AG09309 (cell line): ENCODE results near the gene NPAS4.

Source experiments
- DNase-seq: peaks from one replicate; pipeline ENCODE4 v3.0.0-alpha.2; 2010; ENCODE audit warnings: low read depth
- H3K4me3 ChIP-seq: 2 replicates; pipeline ENCODE4 v1.5.1; 2011; ENCODE audit warnings: mild to moderate bottlenecking, low read depth, low read length, moderate library complexity; ENCODE audit not compliant: control insufficient read depth
- CTCF ChIP-seq: IDR thresholded peaks from 2 replicates; pipeline ENCODE4 v1.5.1; 2011; ENCODE audit warnings: mild to moderate bottlenecking, low read depth, low read length, inconsistent platforms; ENCODE audit not compliant: insufficient read depth, control insufficient read depth; ENCODE audit errors: missing control alignments

NPAS4 gene

DNA sequence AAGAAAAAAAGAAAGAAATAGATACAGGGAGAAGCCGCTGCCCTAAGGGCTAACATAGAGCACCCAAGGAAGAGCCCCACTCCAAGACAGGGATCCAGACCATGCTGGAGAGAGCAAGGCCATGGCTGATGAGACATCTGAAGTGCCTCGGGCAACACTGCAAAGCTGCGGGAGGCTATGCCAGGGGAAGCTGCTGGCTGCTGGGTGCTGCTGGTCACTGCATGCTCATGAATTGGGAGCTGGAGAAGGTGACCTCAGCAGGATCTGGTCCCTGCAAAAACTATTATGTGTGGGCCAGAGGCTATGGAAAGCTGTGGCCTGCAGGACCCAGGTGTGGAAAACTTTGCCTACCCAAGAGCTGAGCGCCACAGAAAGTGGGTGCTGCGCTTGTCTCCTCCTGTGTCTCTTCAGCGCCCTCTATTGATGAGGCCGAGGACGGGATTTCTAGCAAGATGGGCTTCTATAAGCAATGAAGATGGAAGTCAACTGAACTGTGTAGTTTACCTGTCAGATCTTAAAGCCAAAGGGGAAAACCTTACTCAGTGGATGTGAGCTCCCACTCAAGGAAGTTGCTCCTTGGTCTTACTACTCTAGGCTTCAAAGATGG is 32.0 kb upstream of the NPAS4 start:
- TF ChIP-seq CTCF: peak; percentile 88
- no peak for DNase-seq
- no peak overlapping the region for H3K4me3 ChIP-seq

DNA sequence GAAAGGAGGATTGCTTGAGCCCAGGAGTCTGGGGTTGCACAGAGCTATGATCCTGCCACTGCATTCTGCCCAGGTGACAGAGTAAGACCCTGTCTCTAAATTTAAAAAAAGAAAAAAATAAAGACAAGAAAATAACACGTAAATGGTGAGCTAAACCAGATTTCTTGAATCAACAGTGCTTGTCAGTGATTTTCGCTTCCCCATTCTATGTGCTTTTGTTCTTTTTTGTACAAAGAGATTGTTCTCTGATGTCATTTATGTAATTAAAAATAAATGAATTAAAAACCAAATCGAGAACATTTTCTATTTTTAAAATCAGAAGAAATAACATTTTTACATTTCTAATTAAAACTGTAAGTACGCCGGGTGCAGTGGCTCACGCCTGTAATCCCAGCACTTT is 29.5 kb upstream of the NPAS4 start:
- no peak overlapping the region for H3K4me3 ChIP-seq
- no peak for DNase-seq
- no peak for TF ChIP-seq CTCF

DNA sequence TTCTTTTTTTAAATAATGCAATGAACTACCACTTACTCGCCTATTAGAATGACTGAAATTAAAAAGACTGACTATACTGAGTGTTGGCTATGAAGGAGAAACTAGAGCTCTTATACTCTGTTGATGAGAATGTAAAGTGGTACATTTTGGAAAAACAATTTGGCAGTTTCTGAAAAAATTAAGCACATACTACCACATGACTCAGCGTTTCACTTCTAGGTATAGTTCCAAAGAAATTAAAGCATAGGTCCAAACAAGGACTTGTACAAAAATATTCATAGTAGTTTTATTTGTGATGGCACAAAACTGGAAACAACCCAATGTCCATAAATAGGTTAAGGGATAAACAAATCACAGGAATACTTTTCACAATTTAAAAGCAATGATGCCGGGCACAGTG is 26.9 kb upstream of the NPAS4 start:
- DNase-seq: no peak
- H3K4me3 ChIP-seq: no peak overlapping the region
- TF ChIP-seq CTCF: no peak

DNA sequence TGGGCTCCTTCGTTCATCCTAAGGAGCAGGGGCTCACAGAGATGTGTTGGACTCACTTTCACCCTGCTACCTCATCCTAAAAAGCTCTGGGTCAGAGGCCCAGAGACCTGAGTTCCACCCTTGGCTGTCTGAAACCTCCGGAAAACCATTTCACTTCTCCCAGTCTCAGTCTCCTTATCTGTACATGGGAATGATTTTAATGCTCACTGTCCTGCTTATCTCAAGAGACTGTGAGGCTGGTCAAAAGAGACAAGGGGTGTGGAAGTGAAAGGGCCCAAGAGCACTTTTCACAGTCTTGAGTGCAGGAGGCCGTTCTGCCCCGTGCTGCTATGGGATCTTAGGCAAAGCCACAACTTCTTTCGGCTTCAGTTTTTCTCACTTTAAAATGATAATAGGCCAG is 13.2 kb upstream of the NPAS4 start:
- DNase-seq: no peak
- H3K4me3 ChIP-seq: no peak overlapping the region
- no peak for TF ChIP-seq CTCF

DNA sequence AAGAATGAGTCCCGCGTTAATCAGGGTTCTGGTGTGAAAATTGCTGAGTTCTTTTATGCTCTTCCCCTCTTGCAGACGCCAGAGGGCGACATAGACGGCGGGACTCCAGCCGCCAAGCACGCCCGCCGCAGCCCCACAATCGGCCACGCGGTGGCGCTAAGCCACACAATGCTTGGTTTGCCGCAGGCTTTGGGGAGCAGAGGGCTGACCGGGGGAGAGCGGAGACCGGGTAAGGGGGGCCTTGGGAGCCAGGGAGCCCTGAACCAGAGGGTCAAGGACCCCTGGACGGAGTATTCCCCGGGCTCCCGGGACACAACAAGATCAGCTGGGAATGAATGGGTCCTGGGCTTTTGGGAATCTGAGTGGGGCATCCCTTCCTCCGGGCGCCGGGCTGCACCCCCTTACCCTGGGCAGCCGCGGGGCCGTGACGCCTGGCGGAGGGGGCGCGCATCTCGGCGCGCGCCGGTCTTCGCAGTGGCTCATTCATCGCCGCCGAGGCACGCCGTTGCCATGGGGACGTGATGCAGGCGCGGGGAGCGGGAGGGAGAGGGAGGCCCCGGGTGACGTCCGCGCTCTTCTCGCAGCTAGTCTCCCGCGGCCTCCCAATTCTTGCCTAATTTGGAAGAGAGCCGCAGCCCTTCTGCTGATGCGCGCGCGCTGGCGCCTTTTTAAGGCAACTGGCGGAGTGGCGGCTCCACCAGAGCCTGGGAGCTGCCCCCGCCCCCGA is 12.2 kb upstream of the NPAS4 start:
- DNase-seq: peak; percentile 63
- H3K4me3 ChIP-seq: peak overlapping the region; percentile 53
- TF ChIP-seq CTCF: peak; percentile 100

DNA sequence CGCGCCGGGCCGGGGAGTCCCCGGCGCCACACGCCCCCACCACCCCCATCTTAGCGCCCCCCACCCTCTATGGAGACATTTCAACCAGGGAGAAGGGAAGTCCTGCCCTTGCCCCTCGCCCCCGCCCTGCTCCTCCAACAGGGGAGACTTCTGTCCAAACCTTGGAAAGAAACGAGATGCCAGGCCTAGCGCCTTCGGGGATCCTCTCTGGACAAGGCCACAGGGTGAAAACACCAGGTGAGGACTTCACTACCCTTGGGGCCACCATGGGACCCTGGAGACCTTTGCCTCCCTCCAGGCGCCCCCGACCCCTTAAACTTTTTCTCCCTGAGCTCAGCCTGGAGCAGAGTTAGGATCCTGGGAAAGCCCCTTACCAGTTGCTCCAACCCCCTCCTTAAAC is 11.6 kb upstream of the NPAS4 start:
- no peak for TF ChIP-seq CTCF
- H3K4me3 ChIP-seq: no peak overlapping the region
- no peak for DNase-seq
